HG02885 (cell line): Measurements from ENCODE around the gene IL25.
"Not testable (repeated sequence)": the region's sequence is repeated elsewhere in the genome, so short reads cannot be mapped to it uniquely, and the experiment has no call there.

Experiments used
- ATAC-seq: cut with Tn5 transposase; IDR thresholded peaks from one replicate; pipeline ENCODE4 v1.9.1; 2021; ENCODE audit warnings: mild to moderate bottlenecking; ENCODE audit not compliant: unreplicated experiment, poor library complexity

IL25 gene

DNA sequence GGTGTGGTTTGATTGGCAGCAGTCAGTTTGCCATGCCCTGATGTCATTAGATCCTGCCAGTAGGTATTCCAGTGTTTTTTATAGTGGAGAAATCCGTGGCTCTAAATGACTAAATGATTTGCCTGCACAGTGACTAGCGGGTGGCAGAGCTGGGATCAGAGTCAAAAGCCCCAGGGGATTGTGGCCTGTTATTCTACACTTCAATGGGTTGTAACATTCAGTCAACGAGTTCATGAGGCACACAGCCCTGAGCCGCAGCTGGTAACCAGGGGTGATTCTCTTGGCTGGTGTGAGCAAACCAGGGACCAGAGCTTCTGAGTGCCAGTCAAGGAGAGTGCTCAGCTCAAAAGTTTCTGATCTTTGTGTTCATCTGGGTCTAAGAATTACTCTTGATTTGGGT lies 33.6 kb downstream of the IL25 start:
- no peak for ATAC-seq

GRCh38 chr14:23406725-23407355 lies 34.2 kb downstream of the IL25 start:
- no peak for ATAC-seq

GRCh38 chr14:23407516-23408306 lies 35.1 kb downstream of the IL25 start, which contains the start of gene MYH6:
TSS of gene MYH6 (minus strand) at chr14:23408273. CDS start at chr14:23407223, 1,050 bp downstream.
- no peak for ATAC-seq

GRCh38 chr14:23408307-23408630 lies 35.7 kb downstream of the IL25 start:
- ATAC-seq, result no peak

- no peak for ATAC-seq
These were observed 36.9 kb downstream of the IL25 start for GRCh38 chr14:23409475-23409874.

- ATAC-seq, result no peak
These were observed 37.5 kb downstream of the IL25 start for GRCh38 chr14:23409966-23410635.

DNA sequence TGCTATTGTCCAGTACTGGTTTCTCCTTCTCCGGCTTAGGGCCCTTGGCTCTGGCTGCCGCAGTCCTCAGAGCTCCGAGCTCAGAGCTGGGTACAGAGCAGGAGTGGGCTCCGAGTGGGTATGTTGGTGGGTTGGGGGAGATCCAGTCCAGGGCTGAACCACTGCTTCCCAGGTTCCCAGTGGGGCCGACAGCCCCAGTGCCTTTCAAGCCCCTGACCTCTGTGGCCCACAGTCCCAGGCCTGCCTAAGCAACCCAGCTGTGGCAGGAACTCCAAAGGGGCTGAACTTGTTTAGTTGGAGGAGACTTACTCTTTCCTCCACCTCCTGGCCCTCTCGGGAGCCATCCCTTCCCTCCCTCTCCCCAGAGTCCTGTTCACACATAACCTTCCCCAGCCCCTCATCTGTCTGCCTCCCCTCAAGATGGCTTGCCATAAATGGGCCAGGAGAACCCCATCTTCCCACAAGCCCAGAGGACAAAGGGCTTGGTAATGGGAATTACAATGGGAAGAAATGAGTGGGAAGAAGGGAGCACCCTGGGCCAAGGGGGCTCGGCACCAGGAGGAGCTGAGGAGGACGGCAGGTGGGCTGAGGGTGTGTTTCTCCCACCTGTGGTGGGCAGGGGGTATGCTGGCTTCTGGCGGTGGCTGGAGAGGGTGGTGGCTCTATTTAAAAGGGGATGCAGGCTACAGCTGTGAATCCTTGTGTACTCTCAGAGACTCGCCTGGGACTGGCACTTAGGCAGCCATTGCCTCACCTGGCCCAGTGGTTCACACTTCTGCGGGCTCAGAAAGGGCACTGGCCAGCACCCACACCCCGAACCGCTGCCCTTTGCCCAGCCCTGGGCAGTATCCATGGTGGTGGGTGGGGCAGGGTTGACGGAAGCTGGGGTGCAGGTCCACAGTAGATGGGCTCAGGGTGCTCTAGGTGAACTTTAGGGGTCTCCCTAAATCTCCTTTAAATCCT lies 39.2 kb downstream of the IL25 start:
- ATAC-seq, result no peak

- ATAC-seq, result no peak
These were observed 41.1 kb downstream of the IL25 start for GRCh38 chr14:23413681-23414080.

DNA sequence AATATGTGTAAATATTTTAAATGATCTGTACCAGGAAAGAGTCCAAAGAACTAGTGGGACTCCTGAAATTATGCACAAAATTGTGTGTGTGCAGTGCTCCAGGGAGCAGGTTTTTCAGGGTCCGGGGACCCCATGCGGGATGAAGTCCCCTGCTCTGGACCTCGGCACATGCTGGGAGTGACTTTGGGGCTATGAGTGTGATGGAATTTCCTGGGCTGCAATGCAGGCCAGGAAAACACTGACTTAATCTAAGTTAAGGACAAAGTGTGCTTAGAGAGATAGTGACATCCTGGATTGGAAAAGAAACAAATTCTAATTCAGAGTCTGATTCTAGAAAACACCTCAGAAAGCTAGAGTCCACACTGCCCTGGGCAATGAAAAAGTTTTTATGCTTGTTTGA lies 41.6 kb downstream of the IL25 start:
- ATAC-seq, result no peak

- ATAC-seq, result no peak
These were observed 42.6 kb downstream of the IL25 start for GRCh38 chr14:23414906-23415820.

DNA sequence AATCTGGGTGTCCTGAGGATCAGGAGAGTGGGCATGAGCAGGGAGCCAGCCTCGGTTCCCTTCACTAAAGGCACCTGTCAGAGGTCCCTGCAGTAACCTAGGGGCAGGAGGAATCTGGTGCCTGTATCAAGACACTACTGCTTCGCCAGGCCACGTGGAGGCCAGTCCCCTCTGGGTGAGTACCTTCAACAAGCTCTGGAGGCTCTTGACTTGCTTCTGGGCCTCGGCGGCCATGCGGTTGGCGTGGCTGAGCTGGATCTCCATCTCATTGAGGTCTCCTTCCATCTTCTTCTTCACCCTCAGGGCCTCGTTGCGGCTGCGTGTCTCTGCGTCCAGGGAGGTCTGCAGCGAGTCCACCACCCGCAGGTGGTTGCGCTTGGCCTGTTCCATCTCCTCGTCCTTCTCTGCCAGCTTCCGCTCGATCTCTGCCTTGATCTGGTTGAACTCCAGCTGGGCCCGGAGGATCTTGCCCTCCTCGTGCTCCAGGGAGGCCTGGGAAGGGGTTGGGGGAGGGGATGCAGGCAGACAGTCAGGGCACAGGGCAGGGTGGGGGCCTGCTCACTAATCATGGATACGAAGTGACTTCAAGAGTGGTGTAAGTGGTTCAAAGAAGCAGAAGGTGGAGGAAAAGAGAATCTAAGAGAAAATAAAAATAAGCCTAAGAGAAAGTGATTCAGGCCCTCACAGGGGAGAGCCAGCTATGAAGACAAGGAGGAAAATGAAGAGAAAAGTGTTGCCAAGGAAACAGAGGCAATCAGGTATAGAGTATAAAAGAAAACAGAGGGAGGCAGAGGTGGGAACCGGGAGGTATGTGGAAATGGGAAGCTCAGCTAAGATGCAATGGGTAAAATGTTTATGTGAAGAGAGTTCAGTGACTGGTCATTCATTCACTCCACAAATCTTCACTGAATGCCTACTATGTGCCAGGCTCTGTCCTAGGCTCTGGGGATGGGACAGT lies 43.5 kb downstream of the IL25 start:
- no peak for ATAC-seq

GRCh38 chr14:23416801-23417200 lies 44.2 kb downstream of the IL25 start:
- ATAC-seq, result no peak

GRCh38 chr14:23417269-23417668 lies 44.7 kb downstream of the IL25 start:
- ATAC-seq, result not testable (repeated sequence)

DNA sequence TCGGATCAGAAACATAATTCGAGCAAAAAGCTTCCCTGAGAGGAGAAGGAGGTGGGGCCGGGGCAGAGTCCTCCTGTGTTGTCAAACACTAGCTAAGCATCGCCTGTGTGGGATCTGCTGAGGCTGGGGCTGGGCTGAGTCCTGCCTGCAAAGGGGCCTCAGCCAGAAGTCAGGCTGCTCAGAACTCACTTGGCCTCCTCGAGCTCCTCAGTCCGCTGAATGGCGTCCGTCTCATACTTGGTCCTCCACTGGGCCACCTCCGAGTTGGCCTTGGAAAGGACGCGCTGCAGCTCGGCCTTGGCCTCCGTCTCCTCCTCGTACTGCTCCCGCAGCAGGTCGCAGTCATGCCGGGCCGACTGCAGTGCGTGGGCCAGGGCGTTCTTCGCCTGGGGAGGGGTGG lies 45.4 kb downstream of the IL25 start:
- ATAC-seq, result no peak

GRCh38 chr14:23419646-23420045 lies 47.0 kb downstream of the IL25 start:
- not testable (repeated sequence) for ATAC-seq

- ATAC-seq, result no peak
These were observed 49.0 kb downstream of the IL25 start for GRCh38 chr14:23421594-23421993.

DNA sequence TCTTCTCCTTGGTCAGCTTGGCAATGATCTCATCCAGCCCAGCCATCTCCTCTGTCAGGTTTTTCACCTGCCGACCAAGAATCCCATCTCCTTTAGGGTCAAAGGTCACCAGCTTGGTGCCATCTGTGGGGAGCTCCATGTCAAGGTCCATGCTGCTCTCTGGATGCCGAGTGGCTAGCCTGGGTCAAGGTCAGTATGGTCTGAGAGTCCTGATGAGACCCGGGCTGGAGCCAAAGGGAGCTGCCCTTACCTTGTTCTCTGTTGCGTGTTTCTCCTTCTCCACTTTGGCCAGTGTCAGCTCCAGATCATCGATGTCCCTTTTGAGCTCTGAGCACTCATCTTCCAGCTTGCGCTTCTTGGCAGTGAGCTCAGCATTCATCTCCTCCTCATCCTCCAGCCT lies 51.0 kb downstream of the IL25 start:
- ATAC-seq, result no peak

- ATAC-seq, result no peak
These were observed 52.6 kb downstream of the IL25 start for GRCh38 chr14:23425169-23425568.
